ENCODE data around the gene ACER2.

DNA sequence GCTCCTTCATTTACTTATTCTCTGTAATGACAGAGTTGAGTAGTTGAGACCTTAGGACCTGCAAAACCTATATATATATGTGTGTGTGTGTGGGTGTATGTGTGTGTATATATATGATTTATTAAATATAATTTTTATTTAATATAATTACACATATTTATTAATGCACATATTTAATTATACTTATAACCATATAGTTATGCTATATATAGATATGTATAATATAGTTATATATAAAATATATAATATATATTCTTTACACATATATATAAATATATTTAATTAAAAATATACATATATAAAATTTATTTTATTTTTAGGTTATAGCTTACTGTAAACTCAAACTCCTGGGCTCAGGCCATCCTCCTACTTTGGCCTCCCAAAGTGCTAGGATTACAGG lies 23.7 kb downstream of the ACER2 start:
- TF ChIP-seq, protein P1, sequence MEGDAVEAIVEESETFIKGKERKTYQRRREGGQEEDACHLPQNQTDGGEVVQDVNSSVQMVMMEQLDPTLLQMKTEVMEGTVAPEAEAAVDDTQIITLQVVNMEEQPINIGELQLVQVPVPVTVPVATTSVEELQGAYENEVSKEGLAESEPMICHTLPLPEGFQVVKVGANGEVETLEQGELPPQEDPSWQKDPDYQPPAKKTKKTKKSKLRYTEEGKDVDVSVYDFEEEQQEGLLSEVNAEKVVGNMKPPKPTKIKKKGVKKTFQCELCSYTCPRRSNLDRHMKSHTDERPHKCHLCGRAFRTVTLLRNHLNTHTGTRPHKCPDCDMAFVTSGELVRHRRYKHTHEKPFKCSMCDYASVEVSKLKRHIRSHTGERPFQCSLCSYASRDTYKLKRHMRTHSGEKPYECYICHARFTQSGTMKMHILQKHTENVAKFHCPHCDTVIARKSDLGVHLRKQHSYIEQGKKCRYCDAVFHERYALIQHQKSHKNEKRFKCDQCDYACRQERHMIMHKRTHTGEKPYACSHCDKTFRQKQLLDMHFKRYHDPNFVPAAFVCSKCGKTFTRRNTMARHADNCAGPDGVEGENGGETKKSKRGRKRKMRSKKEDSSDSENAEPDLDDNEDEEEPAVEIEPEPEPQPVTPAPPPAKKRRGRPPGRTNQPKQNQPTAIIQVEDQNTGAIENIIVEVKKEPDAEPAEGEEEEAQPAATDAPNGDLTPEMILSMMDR (IDR thresholded peaks at IDR 0.05), result no peak
- no peak for TF ChIP-seq POLR2A (IDR thresholded peaks at IDR 0.05)
